DND-41 (cell line): ENCODE measurements around the gene BCL11B.

Experiments
- CTCF ChIP-seq: IDR thresholded peaks from 2 replicates; pipeline ENCODE4 v1.5.1; 2012; ENCODE audit warnings: borderline replicate concordance, low read length, moderate library complexity, mild to moderate bottlenecking; ENCODE audit not compliant: poor library complexity, severe bottlenecking; ENCODE audit errors: extremely low read depth
- EZH2 ChIP-seq: IDR thresholded peaks from 3 replicates; pipeline ENCODE4 v1.6.1; 2012; ENCODE audit warnings: borderline replicate concordance, low read depth, mild to moderate bottlenecking, moderate library complexity, low read length, inconsistent platforms; ENCODE audit not compliant: severe bottlenecking

GRCh38 chr14:99212646-99213045, 59.4 kb downstream of the BCL11B start:
- no peak for TF ChIP-seq CTCF
- TF ChIP-seq EZH2 = no peak
